ENCODE data around the gene ERC2.
A peak's percentile ranks its signal among the peaks of the same experiment; 100 is the strongest.

The ERC2 gene

GRCh38 chr3:56356808-56357207 lies 111.5 kb downstream of the ERC2 start:
- TF ChIP-seq CTCF (IDR thresholded peaks at IDR 0.05; ENCODE audit: control insufficient read depth, insufficient read depth, low read depth, low read length, missing control alignments): no peak
- no peak for DNase-seq (ENCODE audit: low read depth)
- H3K4me3 ChIP-seq (ENCODE audit: control insufficient read depth, low read depth, low read length): no peak overlapping the region

GRCh38 chr3:56355570-56356185 lies 112.6 kb downstream of the ERC2 start:
- no peak for TF ChIP-seq CTCF (IDR thresholded peaks at IDR 0.05; ENCODE audit: control insufficient read depth, insufficient read depth, low read depth, low read length, missing control alignments)
- no peak for DNase-seq (ENCODE audit: low read depth)
- no peak overlapping the region for H3K4me3 ChIP-seq (ENCODE audit: control insufficient read depth, low read depth, low read length)

- DNase-seq (ENCODE audit: low read depth): no peak
- H3K4me3 ChIP-seq (ENCODE audit: control insufficient read depth, low read depth, low read length): no peak overlapping the region
- TF ChIP-seq CTCF (IDR thresholded peaks at IDR 0.05; ENCODE audit: control insufficient read depth, insufficient read depth, low read depth, low read length, missing control alignments): no peak
Measured at GRCh38 chr3:56351537-56351936, 116.7 kb downstream of the ERC2 start.

GRCh38 chr3:56347219-56347871 lies 120.9 kb downstream of the ERC2 start:
- DNase-seq (ENCODE audit: low read depth): no peak
- no peak overlapping the region for H3K4me3 ChIP-seq (ENCODE audit: control insufficient read depth, low read depth, low read length)
- peak; percentile 18 for TF ChIP-seq CTCF (IDR thresholded peaks at IDR 0.05; ENCODE audit: control insufficient read depth, insufficient read depth, low read depth, low read length, missing control alignments)

GRCh38 chr3:56342475-56342874 lies 125.8 kb downstream of the ERC2 start:
- TF ChIP-seq CTCF (IDR thresholded peaks at IDR 0.05; ENCODE audit: control insufficient read depth, insufficient read depth, low read depth, low read length, missing control alignments): no peak
- DNase-seq (ENCODE audit: low read depth): no peak
- H3K4me3 ChIP-seq (ENCODE audit: control insufficient read depth, low read depth, low read length): no peak overlapping the region

- DNase-seq (ENCODE audit: low read depth): no peak
- H3K4me3 ChIP-seq (ENCODE audit: control insufficient read depth, low read depth, low read length): no peak overlapping the region
- no peak for TF ChIP-seq CTCF (IDR thresholded peaks at IDR 0.05; ENCODE audit: control insufficient read depth, insufficient read depth, low read depth, low read length, missing control alignments)
Measured at GRCh38 chr3:56339671-56340070, 128.6 kb downstream of the ERC2 start.

Data from AG09309 (cell line).